HEK293T (cell line): Measurements from ENCODE around the gene USP24.

ENCODE experiments used
- BHLHE40 ChIP-seq: fragments of 450-650 bp; IDR thresholded peaks from 2 replicates; pipeline ENCODE4 v1.6.1; 2016; ENCODE audit warnings: mild to moderate bottlenecking, moderate library complexity, borderline replicate concordance
- FOXK2 ChIP-seq: fragments of 450-650 bp; IDR thresholded peaks from 2 replicates; pipeline ENCODE4 v1.6.1; 2016; ENCODE audit warnings: mild to moderate bottlenecking
- FOXM1 ChIP-seq: fragments of 450-650 bp; IDR thresholded peaks from 2 replicates; pipeline ENCODE4 v1.6.1; 2017; ENCODE audit warnings: mild to moderate bottlenecking, borderline replicate concordance
- L3MBTL2 ChIP-seq: fragments of 450-650 bp; conservative IDR thresholded peaks from 2 replicates; pipeline ENCODE4 v1.6.1; 2016; ENCODE audit warnings: mild to moderate bottlenecking
- LEF1 ChIP-seq: fragments of 450-650 bp; IDR thresholded peaks from 2 replicates; pipeline ENCODE4 v1.6.1; 2017; ENCODE audit warnings: mild to moderate bottlenecking, borderline replicate concordance
- SP1 ChIP-seq: fragments of 450-650 bp; IDR thresholded peaks from 2 replicates; pipeline ENCODE4 v1.6.1; 2017

DNA sequence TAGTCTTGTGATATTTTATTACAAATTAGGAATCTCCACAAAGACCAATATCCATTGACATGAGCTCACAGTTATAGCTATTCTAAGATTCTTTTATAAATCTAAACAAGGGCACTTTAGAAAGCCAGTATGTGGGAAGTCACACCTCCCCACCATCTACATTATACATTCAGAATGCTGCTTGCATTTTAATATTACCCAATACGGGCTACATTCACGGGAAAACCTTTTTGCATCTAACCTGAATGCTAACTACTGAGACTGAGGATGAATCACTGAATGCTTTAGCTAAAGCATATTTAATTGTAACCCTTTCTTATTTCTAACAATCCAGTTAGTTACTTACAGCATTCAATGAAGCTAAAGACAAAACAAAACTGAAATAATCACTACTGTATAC lies 122.7 kb downstream of the USP24 start:
- TF ChIP-seq BHLHE40: no peak
- TF ChIP-seq SP1: no peak
- TF ChIP-seq FOXK2: no peak
- no peak for TF ChIP-seq LEF1
- TF ChIP-seq FOXM1: no peak
- no peak for TF ChIP-seq L3MBTL2
